ENCODE results near the gene ARHGEF11.

- TF ChIP-seq CTCF (conservative IDR thresholded peaks at IDR 0.05 in 1 of 2, IDR thresholded peaks at IDR 0.05 in 1 of 2; ENCODE audit: extremely low read depth in 1 of 2, insufficient read depth in 1 of 2, low read depth in 1 of 2, low read length in 2 of 2) (no peak), EZH2 (IDR thresholded peaks at IDR 0.05; ENCODE audit: borderline replicate concordance, low read length) (no peak)
Observed at GRCh38 chr1:156992215-156992614, 53.3 kb downstream of the ARHGEF11 start.

Data from mammary epithelial cell (primary cell).